Femur (tissue), 1 donor: Measurements from ENCODE around the gene STIM2.
"Not testable (repeated sequence)": the region's sequence is repeated elsewhere in the genome, so short reads cannot be mapped to it uniquely, and the experiment has no call there.

Source experiments
- DNase-seq: peaks from one replicate; pipeline ENCODE4 v3.0.0-alpha.2; 2017

The STIM2 gene

DNA sequence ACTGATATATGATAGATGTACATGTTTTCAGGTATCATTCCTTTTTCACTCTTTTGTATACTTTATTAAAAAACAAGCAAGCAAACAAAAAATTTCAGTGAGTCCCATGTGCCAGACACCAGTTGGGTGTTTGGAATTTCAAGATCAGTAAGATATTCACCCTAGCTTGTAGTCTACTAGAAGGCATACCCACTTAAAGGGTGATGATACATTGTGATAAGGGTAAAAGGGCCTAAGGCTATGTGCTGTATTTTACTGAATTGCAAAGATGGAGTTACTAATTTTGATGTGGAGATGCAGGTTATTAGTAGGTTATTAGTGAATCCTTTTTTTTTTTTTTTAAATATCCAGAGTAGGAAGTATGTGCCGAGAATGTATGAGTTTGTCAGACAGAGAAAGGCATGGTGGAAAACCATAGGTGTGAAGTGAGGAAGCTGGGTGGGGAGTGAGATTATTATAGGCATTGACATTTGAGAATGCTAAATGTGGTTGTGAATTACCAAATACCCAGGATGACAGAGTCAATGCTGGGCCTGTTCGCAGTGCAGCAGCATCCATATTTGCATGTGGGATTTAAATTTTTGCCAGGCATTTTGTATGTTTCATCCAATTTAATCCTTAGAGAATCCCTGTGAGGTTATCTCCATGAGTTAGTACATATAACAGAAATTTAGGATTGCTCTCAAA lies 10.1 kb downstream of the STIM2 start:
- DNase-seq: no peak

DNA sequence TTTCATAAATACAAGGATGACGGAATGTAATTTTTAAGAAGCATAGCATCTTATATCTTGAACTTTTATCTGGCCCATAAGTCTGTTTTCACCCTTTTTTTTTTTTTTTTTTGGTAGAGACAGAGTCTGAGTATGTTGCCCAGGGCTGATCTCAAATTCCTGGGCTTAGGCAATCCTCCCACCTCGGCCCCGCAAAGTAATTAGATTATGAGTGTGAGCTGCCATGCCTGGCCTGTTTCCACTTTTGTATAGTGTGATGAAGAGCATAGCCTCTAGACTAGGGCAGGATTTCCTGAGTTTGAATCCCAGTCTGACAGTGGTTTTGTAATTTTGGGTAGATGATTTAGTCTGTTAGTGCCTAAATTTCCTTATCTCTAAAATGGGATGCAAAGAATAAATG lies 11.0 kb downstream of the STIM2 start:
- no peak for DNase-seq

DNA sequence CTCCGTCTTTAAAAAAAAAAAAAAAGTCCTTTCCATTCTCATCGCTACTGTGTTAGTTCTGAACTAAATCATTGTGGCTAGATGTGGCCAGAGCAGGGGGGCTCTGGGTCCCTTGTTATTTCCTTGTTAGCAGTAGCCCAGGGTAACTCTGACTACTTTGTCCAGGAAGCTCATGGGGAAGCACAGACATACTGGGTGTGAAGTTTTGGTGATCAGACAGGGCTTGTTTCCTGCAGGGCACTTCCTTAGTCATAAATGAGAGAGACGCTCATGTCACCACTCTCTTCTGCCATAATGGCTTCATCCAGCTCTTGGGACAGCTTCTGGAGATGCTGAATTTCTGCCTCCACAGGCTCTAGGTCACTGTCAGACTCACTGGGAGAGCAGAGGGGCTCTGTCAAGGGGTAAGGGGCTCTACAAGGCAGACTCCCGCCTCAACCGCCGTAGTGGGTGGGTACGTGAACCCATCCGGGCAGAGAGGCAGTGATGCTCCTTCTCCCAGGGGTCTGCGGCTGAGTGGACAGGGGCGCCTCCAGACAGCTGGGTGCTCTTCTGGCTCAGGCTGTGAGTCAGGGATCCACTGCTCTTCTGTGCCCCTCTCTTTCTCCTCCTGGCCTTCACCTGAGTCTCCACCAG lies 12.9 kb downstream of the STIM2 start:
- DNase-seq: no peak

DNA sequence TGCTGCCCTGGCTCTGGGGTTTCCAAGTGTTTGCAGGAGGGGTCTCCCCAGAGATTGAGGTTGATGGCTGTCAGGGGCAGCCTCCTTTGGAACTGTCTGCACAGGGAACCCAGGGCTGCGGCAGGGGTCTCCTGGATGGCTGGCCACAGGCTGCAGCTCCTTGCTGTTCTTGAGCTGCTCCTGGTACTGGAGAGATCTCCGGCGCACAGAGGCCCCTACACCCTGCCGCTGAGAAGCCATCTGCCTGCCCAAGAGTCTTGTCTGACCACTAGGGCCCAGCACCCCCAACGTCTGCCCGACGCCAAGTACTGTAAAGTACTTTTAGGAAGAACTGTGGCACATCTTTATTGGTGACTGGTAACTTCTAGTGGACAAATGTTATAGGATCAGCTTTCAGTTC lies 13.5 kb downstream of the STIM2 start:
- no peak for DNase-seq

DNA sequence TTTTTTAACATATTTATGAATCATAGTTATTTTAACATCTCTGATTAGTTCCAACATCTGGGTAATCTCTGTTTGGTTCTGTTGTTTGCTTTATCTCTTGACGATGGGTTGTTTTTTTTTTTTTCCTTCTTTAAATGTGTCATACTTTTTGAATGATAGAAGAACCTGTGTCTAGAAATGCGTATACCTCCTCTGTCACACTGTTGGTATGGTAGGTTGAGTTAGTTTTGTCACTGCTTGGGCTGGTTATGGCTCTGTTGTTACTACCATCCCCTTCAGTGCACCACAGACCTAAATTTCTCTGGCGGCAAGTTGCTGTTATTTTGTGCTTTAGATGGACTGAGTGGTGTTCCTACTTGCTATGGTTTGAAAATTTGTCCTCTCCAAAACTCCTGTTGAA lies 16.8 kb downstream of the STIM2 start:
- no peak for DNase-seq

DNA sequence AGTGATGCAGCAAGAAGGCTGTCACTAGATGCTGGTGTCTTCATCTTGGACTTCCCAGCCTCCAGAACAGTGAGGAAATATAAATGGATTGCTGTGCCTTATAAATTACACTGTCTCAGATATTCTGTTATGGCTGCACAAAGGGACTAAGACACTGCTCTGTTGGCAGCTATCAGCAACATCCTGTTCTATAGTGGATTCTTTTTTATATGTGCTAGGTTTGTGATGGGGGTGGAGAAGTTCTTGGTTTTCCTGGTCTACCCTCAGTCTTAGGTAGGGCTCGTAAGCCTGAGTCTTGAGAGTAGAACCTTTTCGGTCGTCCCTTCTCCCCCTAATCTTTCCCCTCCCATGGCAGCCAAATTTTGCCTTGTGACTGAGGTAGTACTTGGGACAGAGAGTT lies 17.3 kb downstream of the STIM2 start:
- DNase-seq: no peak

DNA sequence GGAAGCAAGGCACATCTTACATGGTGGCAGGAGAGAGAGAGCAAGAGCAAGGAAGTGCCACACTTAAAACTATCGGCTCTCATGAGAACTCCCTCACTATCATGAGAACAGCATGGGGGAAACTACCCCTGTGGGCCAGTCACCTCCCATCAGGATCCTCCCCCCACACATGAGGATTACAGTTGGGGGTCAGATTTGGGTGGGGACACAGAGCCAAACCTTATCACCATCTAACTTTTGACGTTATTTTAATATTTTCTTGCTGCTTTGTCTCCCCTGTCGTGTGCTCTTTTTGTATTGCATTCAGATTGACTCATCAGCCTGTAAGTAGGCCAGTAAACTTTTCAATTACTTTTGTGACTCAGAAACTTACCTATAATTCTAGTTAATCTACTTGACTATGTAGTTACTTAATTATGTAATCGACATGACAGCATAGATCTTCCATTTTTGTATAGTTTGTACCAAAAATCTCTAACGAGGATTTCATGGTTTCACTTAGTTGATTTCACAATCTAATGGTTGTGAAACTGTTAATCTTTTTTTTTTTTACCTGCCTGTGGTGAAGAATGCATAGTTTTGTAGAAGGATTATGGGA lies 18.3 kb downstream of the STIM2 start:
- no peak for DNase-seq

DNA sequence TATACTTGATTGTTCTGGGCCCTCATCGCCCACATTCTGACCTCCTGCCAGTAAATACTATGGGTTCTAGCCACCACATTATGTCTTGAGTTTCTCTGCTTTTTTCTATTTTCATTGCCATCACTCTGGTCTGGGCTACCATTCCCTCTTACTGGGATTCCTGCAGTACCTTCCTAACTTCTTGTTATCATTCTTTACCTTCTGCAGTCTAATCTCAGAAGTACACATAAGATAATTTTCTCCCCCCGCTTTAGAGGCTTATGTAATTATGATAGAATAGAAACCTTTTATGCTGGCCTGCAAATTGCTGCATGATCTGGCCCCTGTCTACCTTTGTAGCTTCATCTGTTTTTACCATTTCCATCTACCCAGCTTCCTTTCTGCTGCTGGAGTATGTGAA lies 19.2 kb downstream of the STIM2 start:
- DNase-seq: no peak

DNA sequence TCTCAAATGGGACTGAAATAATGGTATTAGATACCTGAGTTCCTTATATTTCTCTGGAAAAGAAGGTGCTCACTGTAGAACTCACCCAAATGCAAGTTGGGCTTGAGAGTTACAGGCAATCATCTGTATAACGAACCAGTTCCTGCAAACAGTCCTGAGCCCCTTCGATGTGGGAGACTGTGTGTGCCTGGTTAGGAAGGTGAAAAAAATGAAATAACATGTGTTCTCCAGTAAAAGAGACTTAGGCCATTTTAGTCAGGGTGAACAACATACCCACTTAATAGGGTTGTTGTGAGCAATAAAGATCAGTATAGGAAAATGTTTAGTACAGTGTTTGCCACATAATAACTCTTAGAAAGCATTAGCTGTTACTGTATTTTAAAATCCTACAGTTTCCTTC lies 23.4 kb downstream of the STIM2 start:
- DNase-seq: no peak

DNA sequence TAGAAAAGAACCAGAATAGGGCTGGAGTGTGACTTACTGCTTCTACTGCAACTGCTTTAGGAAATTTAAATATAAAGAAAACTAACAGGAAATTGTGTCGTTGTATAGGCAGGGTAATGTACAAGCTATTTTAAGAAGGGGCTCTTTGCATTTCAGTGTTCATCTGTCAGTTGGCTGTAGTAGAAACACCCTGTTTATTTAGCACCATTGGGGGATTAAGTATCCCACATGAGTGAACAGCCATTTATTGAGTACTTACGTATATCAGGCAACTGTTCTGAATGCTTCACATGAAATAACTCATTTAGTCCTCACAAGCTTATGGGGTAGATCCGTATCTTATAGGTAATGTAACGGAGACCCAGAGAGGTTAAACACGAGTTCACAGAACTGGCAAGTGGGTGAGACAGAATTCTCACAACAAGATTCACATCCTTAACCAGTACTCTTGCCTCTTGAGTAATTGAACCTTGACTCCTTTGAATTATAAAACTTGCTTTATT lies 23.9 kb downstream of the STIM2 start:
- no peak for DNase-seq

DNA sequence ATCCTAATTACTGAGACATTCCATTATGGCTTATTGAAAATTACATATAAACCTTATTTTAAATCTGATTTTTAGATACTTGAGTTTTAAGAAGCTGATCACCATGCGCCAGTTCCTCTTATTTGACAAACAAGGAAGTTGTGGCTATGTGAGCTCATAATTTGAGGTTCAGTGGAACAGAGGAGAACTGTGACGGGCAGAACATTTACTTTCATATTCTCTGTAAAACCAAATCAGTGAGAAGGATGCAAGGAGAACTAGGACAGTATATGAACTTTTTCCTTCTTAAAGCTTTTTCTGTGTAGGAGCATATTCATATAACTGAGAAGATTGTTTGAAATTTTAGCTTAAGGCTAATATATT lies 25.3 kb downstream of the STIM2 start:
- no peak for DNase-seq

DNA sequence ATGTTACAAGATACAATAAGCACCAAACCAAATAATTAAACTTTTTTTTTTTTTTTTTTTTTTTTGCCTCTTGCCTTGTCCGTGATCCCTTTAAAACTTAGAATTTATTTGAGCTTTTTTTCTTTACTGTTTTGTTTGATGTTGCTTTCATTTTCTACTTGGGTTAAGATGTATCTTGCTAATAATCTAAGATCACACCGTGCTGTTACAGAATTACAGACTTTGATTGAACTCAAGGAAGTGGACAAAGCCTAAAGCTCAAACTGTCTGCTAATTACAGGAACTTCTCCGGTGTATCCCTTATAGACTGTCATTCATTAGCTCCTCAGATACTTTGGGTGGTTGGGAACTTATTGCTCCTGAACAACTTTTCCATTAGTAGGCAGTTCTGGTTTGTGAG lies 26.5 kb downstream of the STIM2 start:
- no peak for DNase-seq

DNA sequence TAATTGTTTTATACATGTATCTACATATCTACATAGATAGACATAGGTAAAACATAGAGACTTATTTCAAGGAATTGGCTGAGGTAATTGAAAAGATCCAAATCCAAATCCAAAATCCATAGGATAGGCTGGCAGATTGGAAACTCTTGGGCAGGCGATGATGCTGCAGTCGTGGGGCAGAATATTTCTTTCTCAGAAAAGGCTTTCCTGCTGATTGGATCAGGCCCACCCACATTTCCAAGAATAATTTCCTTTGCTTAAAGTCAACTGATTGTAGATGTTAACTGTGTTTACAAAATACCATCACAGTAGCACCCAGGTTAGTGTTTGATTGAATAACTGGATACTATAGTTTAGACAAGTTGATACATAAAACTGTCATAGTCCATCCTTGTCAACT lies 27.2 kb downstream of the STIM2 start:
- no peak for DNase-seq

DNA sequence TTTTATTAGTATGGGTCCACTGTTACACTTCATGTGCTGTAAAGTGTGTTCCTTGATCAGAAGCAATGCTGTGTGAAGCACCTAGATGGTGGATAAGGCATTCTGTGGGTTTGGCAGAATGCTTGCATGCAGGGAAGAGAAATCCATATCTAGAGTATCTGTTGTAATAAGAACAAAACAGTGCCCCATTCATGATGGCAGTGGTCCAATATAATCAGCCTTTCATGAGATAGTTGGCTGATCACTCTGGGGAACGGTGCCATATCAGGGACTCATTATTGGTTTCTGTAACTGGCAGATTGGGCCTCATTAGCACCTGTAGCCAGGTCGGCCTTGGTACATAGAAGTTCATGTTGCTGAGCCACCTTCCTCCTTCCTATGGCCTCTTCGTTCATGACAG lies 28.7 kb downstream of the STIM2 start:
- DNase-seq: no peak

DNA sequence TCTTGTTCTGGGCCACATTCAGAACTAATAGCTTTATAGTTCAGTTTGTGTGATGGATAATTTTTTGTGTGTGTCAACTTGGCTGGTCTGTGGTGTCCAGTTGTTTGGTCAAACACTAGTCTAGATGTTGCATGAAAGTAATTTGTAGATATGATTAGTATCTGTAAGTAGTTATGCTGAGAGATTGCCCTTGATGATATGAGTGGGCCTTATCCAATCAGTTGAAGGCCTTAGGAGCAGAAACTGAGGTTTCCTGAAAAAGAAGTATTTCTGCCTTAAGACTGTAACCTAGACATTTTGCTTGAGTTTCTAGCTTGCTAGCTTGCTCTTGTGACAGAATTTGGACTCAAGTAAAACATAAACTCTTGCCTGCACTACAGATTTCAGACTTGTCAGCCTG lies 30.4 kb downstream of the STIM2 start:
- DNase-seq: no peak

DNA sequence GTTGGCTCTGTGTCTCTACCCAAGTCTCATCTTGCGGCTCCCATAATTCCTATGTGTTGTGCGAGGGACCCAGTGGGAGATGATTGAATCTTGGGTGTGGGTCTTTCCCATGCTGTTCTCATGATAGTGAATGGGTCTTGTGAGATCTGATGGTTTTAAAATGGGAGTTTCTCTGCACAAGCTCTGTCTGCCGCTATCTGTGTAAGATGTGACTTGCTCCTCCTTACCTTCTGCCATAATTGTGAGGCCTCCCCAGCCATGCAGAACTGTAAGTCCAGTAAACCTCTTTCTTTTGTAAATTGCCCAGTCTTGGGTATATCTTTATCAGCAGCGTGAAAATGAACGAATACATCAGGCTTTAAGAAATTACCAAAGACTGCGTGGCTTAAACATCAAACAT lies 31.2 kb downstream of the STIM2 start:
- no peak for DNase-seq

DNA sequence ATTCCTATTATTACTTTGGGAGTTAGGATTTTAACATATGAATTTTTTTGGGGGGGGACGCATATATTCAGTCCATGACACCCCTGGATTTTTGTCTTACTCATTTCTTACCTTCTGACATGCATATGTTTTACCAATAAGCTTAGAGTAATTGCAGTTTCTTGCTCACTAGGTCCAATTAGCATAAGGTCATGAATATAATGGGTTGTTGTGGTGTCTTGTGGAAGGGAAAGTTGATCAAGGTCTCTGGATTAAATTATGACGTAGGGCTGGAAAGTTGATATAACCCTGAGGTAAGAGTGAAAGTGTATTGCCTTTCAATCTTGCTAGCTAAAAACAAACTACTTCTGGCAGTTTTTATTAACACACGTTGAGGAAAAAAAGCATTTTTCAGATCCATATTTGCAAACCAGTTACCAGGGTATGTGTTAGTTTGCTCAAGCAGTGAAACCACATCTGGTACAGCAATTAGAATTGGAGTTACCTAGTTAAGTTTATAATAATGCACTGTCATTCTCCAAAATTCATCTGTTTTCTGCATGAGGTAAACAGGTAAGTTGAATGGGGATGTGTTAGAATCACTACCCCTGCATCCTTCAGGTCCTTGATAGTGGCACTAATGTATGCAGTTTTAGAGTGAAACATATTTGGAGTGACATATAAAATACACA lies 32.0 kb downstream of the STIM2 start:
- DNase-seq: no peak

DNA sequence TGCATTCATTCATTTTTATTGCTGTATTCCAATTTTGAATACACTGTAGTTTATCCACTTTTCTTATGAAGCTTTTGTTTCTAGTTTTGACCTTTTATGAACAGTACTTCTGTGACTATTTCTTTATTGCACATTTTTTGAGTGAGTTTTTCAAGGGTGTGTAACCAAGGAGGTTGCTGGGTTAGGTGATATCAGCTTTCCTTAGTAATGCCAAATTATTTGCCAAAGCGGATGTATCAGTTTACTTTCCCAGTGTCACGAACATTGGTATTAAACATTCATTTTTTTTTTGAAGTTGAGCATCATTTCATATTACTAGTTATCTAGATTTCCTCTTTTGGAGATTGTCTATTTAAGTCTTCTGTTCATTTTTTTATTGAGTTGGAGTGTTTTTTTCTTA lies 32.9 kb downstream of the STIM2 start:
- DNase-seq: no peak

DNA sequence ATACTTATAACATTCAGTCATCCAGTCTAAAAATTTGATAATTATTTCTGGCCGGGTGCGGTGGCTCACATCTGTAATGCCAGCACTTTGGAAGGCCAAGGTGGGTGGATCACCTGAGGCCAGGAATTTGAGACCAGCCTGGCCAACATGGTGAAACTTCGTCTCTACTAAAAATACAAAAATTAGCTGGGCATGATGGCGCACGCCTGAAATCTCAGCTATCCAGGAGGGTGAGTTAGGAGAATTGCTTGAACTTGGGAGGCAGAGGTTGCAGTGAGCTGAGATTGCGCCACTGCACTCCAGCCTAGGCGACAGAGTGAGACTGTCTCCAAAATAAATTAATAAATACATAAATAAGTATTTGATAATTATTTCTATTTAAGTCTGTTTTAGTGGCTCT lies 34.2 kb downstream of the STIM2 start:
- DNase-seq: not testable (repeated sequence)

DNA sequence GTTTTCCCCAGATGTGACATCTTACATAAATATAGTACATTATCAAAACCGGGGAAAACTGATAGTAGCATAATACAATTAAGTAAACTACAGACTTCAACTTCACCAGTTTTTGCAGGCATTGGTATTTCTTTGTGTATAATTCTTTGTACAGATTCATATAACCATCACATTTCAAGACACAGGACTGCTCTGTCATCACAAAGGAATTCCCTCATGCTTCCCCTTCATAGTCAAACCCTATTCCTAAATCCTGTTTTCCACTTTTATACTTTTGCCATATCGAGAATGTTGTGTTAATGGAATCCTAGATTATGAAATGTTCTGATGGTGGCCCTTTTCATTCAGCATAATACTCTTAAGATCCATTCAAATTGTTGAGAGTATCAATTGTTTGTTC lies 36.0 kb downstream of the STIM2 start:
- DNase-seq: no peak

DNA sequence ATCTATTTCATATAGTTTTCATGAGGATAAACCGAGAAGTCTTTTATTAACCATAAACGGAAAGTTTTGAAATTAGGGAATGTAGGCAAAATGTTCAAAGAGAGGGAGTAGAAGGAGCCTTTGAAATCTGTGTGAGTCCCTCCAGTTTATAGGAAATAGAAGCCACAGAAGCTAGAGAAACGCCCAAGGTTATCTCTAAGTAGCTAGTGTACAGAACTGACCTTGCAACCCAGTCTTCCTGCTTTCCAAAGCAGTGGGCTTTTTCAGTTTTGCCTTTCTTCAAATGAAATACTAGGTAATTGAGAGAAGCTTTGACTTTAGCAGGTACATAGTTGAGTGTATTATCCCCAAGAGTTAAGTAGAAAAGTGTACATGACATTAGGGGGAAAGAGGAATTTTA lies 39.4 kb downstream of the STIM2 start:
- DNase-seq: no peak

DNA sequence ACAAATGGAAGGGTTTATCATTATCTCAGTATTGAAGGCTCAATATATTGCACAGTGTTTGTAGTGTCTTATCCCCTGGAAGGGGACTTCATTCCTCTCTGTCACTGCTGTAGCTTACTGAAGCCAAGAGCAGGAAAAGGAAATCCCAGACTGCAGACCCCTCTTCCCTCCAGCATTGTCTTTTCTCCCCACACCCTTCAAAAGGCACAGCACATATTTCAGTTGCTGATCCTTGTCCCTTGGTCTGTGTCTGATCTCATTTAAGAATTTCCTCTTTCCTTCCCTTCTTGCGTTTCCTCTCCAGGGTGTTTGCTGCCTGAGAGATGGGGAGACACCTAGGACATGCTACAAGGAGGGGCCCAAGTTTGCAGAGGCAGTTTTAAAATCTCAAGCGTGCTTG lies 40.1 kb downstream of the STIM2 start:
- no peak for DNase-seq

DNA sequence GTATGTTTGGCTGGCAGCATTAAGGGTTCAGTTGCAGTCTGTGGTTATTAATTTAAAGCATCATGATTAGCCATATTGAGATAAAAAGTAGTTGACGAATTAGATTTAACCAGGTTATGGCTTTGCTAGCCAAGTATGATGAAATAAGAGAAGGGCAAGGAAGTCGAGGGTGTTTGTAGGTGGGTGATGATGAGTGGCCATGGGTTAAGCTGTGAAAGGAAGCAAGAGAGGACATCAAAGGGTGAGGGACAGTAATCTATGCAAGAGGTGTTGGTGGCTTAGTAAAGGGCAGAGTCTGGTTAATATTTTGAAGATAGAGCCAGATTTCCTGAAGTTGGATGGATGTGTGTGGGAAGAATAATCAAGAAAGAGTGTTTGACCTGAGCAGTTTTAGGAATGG lies 44.5 kb downstream of the STIM2 start:
- DNase-seq: no peak
